Erythroblast (primary cell): ENCODE data around the gene PDLIM7.

Experiments used
- GATA1 ChIP-seq: IDR thresholded peaks from 2 replicates; pipeline ENCODE4 v1.6.1; 2011; ENCODE audit warnings: low read depth, mild to moderate bottlenecking, control low read depth, low read length, moderate library complexity
- POLR2A ChIP-seq: IDR thresholded peaks from 2 replicates; pipeline ENCODE4 v1.6.1; 2011; ENCODE audit warnings: mild to moderate bottlenecking, low read length

DNA sequence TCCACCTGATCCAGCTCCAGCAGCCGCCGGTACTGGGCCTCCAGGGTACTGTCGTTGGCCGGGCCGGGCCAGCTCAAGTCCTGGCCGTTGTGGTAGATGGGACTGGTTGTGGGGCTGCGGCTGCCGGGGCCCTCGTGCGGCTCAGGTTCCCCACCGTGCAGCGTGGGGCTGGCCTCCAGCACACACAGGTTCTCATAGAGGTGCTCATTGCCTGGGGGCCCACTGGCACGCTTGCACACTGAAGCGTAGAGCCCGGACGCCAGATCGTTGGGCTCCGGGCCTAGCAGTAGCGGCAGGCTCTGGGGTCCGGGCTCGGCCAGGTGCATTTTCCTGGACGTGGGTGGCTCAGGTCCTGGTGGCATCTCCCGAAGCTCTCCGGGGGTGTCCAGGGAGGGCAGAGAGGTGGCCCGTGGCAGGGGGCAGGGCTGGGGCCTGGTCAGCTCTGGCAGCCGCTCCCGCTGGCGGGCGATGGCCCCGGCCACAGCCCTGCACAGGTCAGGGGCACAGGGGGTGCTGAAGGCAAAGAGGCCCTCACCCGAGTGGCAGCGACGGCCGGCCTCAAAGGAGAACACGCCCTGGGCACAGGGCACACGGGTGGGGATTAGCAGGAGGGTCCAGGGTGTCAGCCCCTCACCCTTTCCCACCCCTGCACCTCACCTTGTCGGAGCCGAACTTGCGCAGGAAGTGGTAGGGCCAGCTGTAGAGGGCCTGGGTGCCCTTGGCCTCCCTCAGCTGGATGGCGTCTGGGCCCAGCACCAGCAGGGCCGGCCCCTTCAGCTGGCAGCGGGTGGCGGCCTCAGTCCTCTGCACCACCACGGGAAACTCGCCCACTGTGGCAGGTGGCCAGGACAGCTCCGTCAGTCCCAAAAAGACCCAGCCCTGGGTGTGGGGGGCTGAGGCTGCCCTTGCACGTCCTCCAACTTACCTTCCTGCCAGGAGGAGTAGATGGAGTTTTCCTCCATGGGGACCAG lies 7.0 kb upstream of the PDLIM7 start:
- TF ChIP-seq POLR2A, result no peak
- no peak for TF ChIP-seq GATA1
